Progenitor cell of endocrine pancreas (in vitro differentiated cells): ENCODE measurements around the gene MAST2. TPM values are rescaled to one million over a fixed set of nuclear protein-coding genes. Genes with fewer than 3 reads are reported as not detected.
"Not testable (repeated sequence)": the region's sequence is repeated elsewhere in the genome, so short reads cannot be mapped to it uniquely, and the experiment has no call there.

ENCODE experiments used
- DNase-seq: peaks from one replicate; pipeline ENCODE4 v3.0.0; 2021; ENCODE audit warnings: low spot score; ENCODE audit not compliant: unreplicated experiment
- H3K27ac Mint-ChIP-seq: 2 replicates; pipeline ENCODE4 v1.8.0; 2021; ENCODE audit warnings: mild to moderate bottlenecking, moderate library complexity, mixed read lengths
- H3K27me3 Mint-ChIP-seq: 2 replicates; pipeline ENCODE4 v1.8.0; 2021; ENCODE audit warnings: mixed read lengths
- H3K36me3 Mint-ChIP-seq: 2 replicates; pipeline ENCODE4 v1.8.0; 2022; ENCODE audit warnings: mixed read lengths; ENCODE audit not compliant: insufficient read depth
- H3K4me1 Mint-ChIP-seq: 2 replicates; pipeline ENCODE4 v1.8.0; 2021; ENCODE audit warnings: low read depth, mixed read lengths
- H3K4me3 Mint-ChIP-seq: 2 replicates; pipeline ENCODE4 v1.8.0; 2021; ENCODE audit warnings: low read depth, mild to moderate bottlenecking, moderate library complexity, mixed read lengths
- H3K9me3 Mint-ChIP-seq: 2 replicates; pipeline ENCODE4 v1.8.0; 2021; ENCODE audit warnings: low read depth, mixed read lengths
- CTCF ChIP-seq: fragments of 200-600 bp; sonication (generic); IDR thresholded peaks from one replicate; pipeline ENCODE4 v1.5.0; 2021; ENCODE audit warnings: antibody characterized with exemption, mild to moderate bottlenecking; ENCODE audit not compliant: unreplicated experiment
- total RNA-seq: library from RNA; stranded (reverse); gene quantifications from 2 replicates; pipeline ENCODE4 v1.2.1, GENCODE V29; 2021

MAST2 gene
- total RNA-seq, 1 donor from 2014 or later = 47.8 TPM

- Mint-ChIP-seq H3K9me3 (no peaks in the 10 kb centered on the region), H3K27ac (no peak overlapping the region), H3K36me3 (no peaks in the 10 kb centered on the region), H3K27me3 (peaks cover 13% of the 10 kb centered on the region), H3K4me1 (peaks cover 24% of the 10 kb centered on the region), H3K4me3 (no peak overlapping the region)
- TF ChIP-seq CTCF = no peak
- DNase-seq = no peak
Observed at GRCh38 chr1:45800899-45801298, 2.5 kb upstream of the MAST2 start.

GRCh38 chr1:45802343-45803298 is 791 bp upstream of the MAST2 start:
- Mint-ChIP-seq H3K9me3 (no peaks in the 10 kb centered on the region), H3K27ac (peak overlapping the region; percentile 89), H3K36me3 (peaks cover 3% of the 10 kb centered on the region), H3K4me1 (peaks cover 24% of the 10 kb centered on the region), H3K4me3 (peak overlapping the region; percentile 81), H3K27me3 (peaks cover 9% of the 10 kb centered on the region)
- TF ChIP-seq CTCF = no peak
- DNase-seq = peak; percentile 10

GRCh38 chr1:45803781-45804668 is 613 bp downstream of the MAST2 start:
- DNase-seq = peak; percentile 34
- not testable (repeated sequence) for H3K9me3 Mint-ChIP-seq, H3K36me3 Mint-ChIP-seq, H3K27me3 Mint-ChIP-seq
- peak overlapping the region; percentile 67 for H3K27ac Mint-ChIP-seq
- peaks cover 24% of the 10 kb centered on the region for H3K4me1 Mint-ChIP-seq
- peak overlapping the region; percentile 99 for H3K4me3 Mint-ChIP-seq

GRCh38 chr1:45804669-45804969 is 1.2 kb downstream of the MAST2 start:
- no peak for TF ChIP-seq CTCF
- Mint-ChIP-seq H3K9me3 (no peaks in the 10 kb centered on the region), H3K4me1 (peaks cover 24% of the 10 kb centered on the region), H3K27me3 (peaks cover 9% of the 10 kb centered on the region), H3K4me3 (peak overlapping the region; percentile 99), H3K36me3 (peaks cover 7% of the 10 kb centered on the region), H3K27ac (no peak overlapping the region)
- DNase-seq = no peak

- Mint-ChIP-seq H3K4me3 (no peak overlapping the region), H3K36me3 (peaks cover 7% of the 10 kb centered on the region), H3K27me3 (peaks cover 7% of the 10 kb centered on the region), H3K27ac (no peak overlapping the region), H3K4me1 (peaks cover 24% of the 10 kb centered on the region), H3K9me3 (no peaks in the 10 kb centered on the region)
- TF ChIP-seq CTCF = no peak
- no peak for DNase-seq
Observed at GRCh38 chr1:45806129-45806528, 2.7 kb downstream of the MAST2 start.
